IMR-90 (cell line): Measurements from ENCODE around the gene ABCA2. TPM values are rescaled to one million over a fixed set of nuclear protein-coding genes. Genes with fewer than 3 reads are reported as not detected.

Source experiments
- ATAC-seq: fragments of 200-7000 bp; cut with Tn5 transposase; 2 replicates; pipeline ENCODE4 v1.9.1; 2020; ENCODE audit warnings: low read depth, mild to moderate bottlenecking, moderate library complexity
- BruUV-seq: library from RNA; stranded (reverse); fragments of 400-500 nt; replicated peaks from 2 replicates; lab custom pipeline; 2021; lab: Mats Ljungman, UMichigan
- CTCF ChIA-PET: fragments of 300-600 bp; formaldehyde crosslinking; extraction: SDS; loops from one replicate; lab custom pipeline; 2021; ENCODE audit warnings: antibody characterized with exemption; lab: Yijun Ruan, JAX
- POLR2A ChIA-PET: fragments of 300-600 bp; sonication (Branson Sonifier 250); formaldehyde crosslinking; loops from one replicate; lab custom pipeline; 2022; ENCODE audit warnings: antibody characterized with exemption; ENCODE audit not compliant: unreplicated experiment; lab: Charles Lee
- DNase-seq: peaks from one replicate; pipeline ENCODE4 v3.0.0; 2013
- H2AFZ ChIP-seq: replicated peaks from 2 replicates; pipeline ENCODE3; 2013; ENCODE audit warnings: low read length, mild to moderate bottlenecking; ENCODE audit not compliant: poor library complexity
- H2AK5ac ChIP-seq: 2 replicates; pipeline ENCODE4 v1.6.1; 2013; ENCODE audit warnings: low read depth, low read length, inconsistent platforms
- H2AK9ac ChIP-seq: replicated peaks from 2 replicates; pipeline ENCODE3; 2013; ENCODE audit warnings: mild to moderate bottlenecking, low read depth, low read length, moderate library complexity; ENCODE audit not compliant: poor library complexity
- H2BK120ac ChIP-seq: 2 replicates; pipeline ENCODE4 v1.6.1; 2013; ENCODE audit warnings: low read depth, low read length, inconsistent platforms
- H2BK15ac ChIP-seq: 3 replicates; pipeline ENCODE4 v1.6.1; 2013; ENCODE audit warnings: low read depth, low read length, inconsistent platforms
- H2BK20ac ChIP-seq: 2 replicates; pipeline ENCODE4 v1.6.1; 2013; ENCODE audit warnings: low read depth, mild to moderate bottlenecking, inconsistent platforms, low read length, moderate library complexity
- H2BK5ac ChIP-seq: 2 replicates; pipeline ENCODE4 v1.6.1; 2013; ENCODE audit warnings: mild to moderate bottlenecking, low read depth, low read length, inconsistent platforms; ENCODE audit not compliant: poor library complexity, severe bottlenecking
- H3K14ac ChIP-seq: replicated peaks from 2 replicates; pipeline ENCODE4 v1.6.1; 2013; ENCODE audit warnings: low read depth, low read length, inconsistent platforms
- H3K18ac ChIP-seq: 2 replicates; pipeline ENCODE4 v1.6.1; 2013; ENCODE audit warnings: low read depth, low read length, control low read depth
- H3K23ac ChIP-seq: 2 replicates; pipeline ENCODE4 v1.6.1; 2013; ENCODE audit warnings: low read depth, low read length, inconsistent platforms
- H3K27ac ChIP-seq: 2 replicates; pipeline ENCODE4 v1.5.1; 2013; ENCODE audit warnings: mild to moderate bottlenecking, control low read depth, low read length; ENCODE audit not compliant: insufficient read depth
- H3K27me3 ChIP-seq: 2 replicates; pipeline ENCODE4 v1.6.1; 2013; ENCODE audit warnings: low read length; ENCODE audit not compliant: control insufficient read depth, insufficient read depth
- H3K36me3 ChIP-seq: 2 replicates; pipeline ENCODE4 v1.6.1; 2013; ENCODE audit warnings: low read length, mixed read lengths; ENCODE audit not compliant: control insufficient read depth, insufficient read depth
- H3K4ac ChIP-seq: 2 replicates; pipeline ENCODE4 v1.6.1; 2013; ENCODE audit warnings: low read depth, low read length, inconsistent platforms
- H3K4me1 ChIP-seq: 2 replicates; pipeline ENCODE4 v1.6.1; 2013; ENCODE audit warnings: low read length, mixed read lengths; ENCODE audit not compliant: control insufficient read depth, insufficient read depth
- H3K4me2 ChIP-seq: 2 replicates; pipeline ENCODE4 v1.6.1; 2013; ENCODE audit warnings: low read depth, mild to moderate bottlenecking, control low read depth, low read length, moderate library complexity
- H3K4me3 ChIP-seq: 2 replicates; pipeline ENCODE4 v1.5.1; 2013; ENCODE audit warnings: low read depth, mild to moderate bottlenecking, control low read depth, low read length, moderate library complexity; ENCODE audit not compliant: insufficient read depth
- H3K56ac ChIP-seq: 2 replicates; pipeline ENCODE4 v1.6.1; 2013; ENCODE audit warnings: low read length, inconsistent platforms; ENCODE audit not compliant: insufficient read depth; ENCODE audit errors: extremely low read depth
- H3K79me1 ChIP-seq, 2 experiments: 2 replicates each; pipeline ENCODE4 v1.6.1; 2013; ENCODE audit warnings: low read length in 2 of 2, inconsistent platforms in 1 of 2, low read depth in 1 of 2
- H3K9ac ChIP-seq: 2 replicates; pipeline ENCODE4 v1.6.1; 2013; ENCODE audit warnings: low read depth, low read length, control low read depth
- H3K9me1 ChIP-seq: 2 replicates; pipeline ENCODE4 v1.6.1; 2013; ENCODE audit warnings: low read length, inconsistent platforms; ENCODE audit not compliant: insufficient read depth
- H3K9me3 ChIP-seq: 2 replicates; pipeline ENCODE4 v1.6.1; 2013; ENCODE audit warnings: low read length; ENCODE audit not compliant: control insufficient read depth, insufficient read depth
- H4K20me1 ChIP-seq: 2 replicates; pipeline ENCODE4 v1.6.1; 2013; ENCODE audit warnings: low read length, inconsistent platforms; ENCODE audit not compliant: insufficient read depth
- H4K5ac ChIP-seq: 2 replicates; pipeline ENCODE4 v1.6.1; 2013; ENCODE audit warnings: mild to moderate bottlenecking, low read depth, low read length, control low read depth
- H4K8ac ChIP-seq, 2 experiments: 2 replicates each; pipeline ENCODE4 v1.6.1; 2013; ENCODE audit warnings: low read depth in 2 of 2, low read length in 2 of 2, control low read depth in 1 of 2, inconsistent platforms in 1 of 2
- H4K91ac ChIP-seq: 2 replicates; pipeline ENCODE4 v1.6.1; 2013; ENCODE audit warnings: low read depth, low read length, inconsistent platforms; ENCODE audit not compliant: insufficient read depth
- CHD1 ChIP-seq: IDR thresholded peaks from 2 replicates; pipeline ENCODE4 v1.6.1; 2012; ENCODE audit warnings: low read depth, low read length, improper control_type of control experiment
- WGBS, 2 experiments: methylation state at CpG; one replicate each; pipeline versions ENCODE4 v1.1.5 to v1.1.7; 2013; ENCODE audit warnings: missing lambda C conversion rate in 2 of 2; ENCODE audit not compliant: insufficient read length in 1 of 2; ENCODE audit errors: extremely low coverage in 2 of 2; 5-methylcytosine and 5-hydroxymethylcytosine counted together
- dilution Hi-C: fragments of 300-500 bp; cut with HindIII; formaldehyde crosslinking; loops from one replicate; pipeline ENCODE4 v1.14.3; 2018; ENCODE audit warnings: low sequenced_read_pairs; ENCODE audit not compliant: unreplicated experiment
- in situ Hi-C: fragments of 300-500 bp; cut with MboI; formaldehyde crosslinking; loops from 3 replicates; pipeline ENCODE4 v1.14.3; 2019; ENCODE audit warnings: low sequenced_read_pairs, inconsistent platforms, mixed read lengths
- intact Hi-C: fragments of 100-400 bp; cut with micrococcal nuclease; formaldehyde crosslinking; loops from 2 replicates; pipeline ENCODE4 v1.10.0; 2022
- polyA plus RNA-seq, 3 experiments: library from polyadenylated mRNA; depleted of rRNA; stranded (reverse); fragments of >200 nt; gene quantifications; 2 replicates each; pipeline ENCODE4 v1.2.3, GENCODE V29; 2012; ENCODE audit warnings: low replicate concordance in 1 of 3
- total RNA-seq: library from RNA; depleted of rRNA; stranded (reverse); fragments of >200 nt; gene quantifications from 2 replicates; pipeline ENCODE4 v1.2.3, GENCODE V29; 2012

Gene ABCA2
- total and polyA plus RNA-seq, 2 of the 4 experiments (the other 2 are of a cell fraction) = 3.8 to 46.0 TPM

DNA sequence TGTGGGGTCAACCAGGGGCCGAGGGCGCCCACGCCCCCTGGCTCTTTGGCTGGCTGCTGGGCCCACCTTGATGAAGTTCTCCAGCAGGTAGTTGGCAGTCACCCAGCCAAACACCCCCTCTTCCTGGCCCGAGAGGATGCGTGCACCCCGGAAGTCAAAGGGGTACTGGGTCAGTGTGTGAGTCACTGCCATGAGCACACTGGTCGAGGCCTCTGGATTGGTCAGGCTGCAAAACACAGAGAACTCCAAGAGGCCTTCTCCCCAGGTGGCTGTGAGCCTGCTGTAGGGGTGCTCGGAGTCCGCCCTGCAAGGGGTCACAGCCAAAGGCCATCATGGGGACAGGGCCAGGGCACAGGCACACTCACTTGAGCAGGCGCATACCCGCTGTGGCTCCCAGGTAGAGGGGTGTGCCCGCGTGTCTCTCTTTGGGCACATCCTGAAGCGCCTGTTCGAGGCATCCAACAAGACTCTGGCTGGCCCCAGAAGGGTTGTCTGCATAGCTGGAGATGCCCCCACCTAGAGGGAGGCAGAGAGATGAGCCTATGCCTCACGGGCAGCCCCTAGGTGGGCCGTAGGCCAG lies 23.2 kb upstream of the ABCA2 start:
- POLR2A ChIA-PET = no interaction called here
- ATAC-seq (no peak), DNase-seq (no peak)
- Histone ChIP-seq H3K4me2 (no peak overlapping the region), H3K4me3 (no peak overlapping the region), H4K20me1 (no peaks in the 10 kb centered on the region; the same call in 1 of the 2 replicates), H3K14ac (no peak overlapping the region), H3K4ac (no peak overlapping the region), H3K27ac (no peak overlapping the region), H3K9ac (no peak overlapping the region), H3K36me3 (no peaks in the 10 kb centered on the region), H4K91ac (no peak overlapping the region), H2AK5ac (no peak overlapping the region), H3K27me3 (peaks cover 76% of the 10 kb centered on the region), H3K18ac (no peak overlapping the region), H2BK120ac (no peak overlapping the region), H4K8ac (no peak overlapping the region), H4K5ac (no peak overlapping the region), H3K9me3 (no peaks in the 10 kb centered on the region), H2AK9ac (no peak overlapping the region), H3K9me1 (no peaks in the 10 kb centered on the region), H2AFZ (no peak overlapping the region), H2BK5ac (no peak overlapping the region), H2BK20ac (no peak overlapping the region), H3K4me1 (peaks cover 3% of the 10 kb centered on the region; the same call in 1 of the 2 replicates), H3K79me1 (no peaks in the 10 kb centered on the region), H2BK15ac (no peak overlapping the region), H3K56ac (no peak overlapping the region), H3K23ac (no peak overlapping the region)
- in situ Hi-C loops = no loop called here
- TF ChIP-seq CHD1 = no peak
- intact Hi-C loops = no loop called here
- WGBS, 2 experiments = 77% methylated on average over 8 of the region's 17 CpGs; no CpG with 5 or more reads in 1 of the 2 experiments
- no TSS peak for BruUV-seq
- CTCF ChIA-PET = no interaction called here
- dilution Hi-C loops = no loop called here
